Middle frontal gyrus (tissue), 1 donor: Measurements from ENCODE around the gene ASTN2.
"Not testable (repeated sequence)": the region's sequence is repeated elsewhere in the genome, so short reads cannot be mapped to it uniquely, and the experiment has no call there.

Source experiments
- DNase-seq: peaks from one replicate; pipeline ENCODE4 v3.0.0-alpha.2; 2015; ENCODE audit warnings: low spot score; ENCODE audit errors: extremely low spot score

The ASTN2 gene

DNA sequence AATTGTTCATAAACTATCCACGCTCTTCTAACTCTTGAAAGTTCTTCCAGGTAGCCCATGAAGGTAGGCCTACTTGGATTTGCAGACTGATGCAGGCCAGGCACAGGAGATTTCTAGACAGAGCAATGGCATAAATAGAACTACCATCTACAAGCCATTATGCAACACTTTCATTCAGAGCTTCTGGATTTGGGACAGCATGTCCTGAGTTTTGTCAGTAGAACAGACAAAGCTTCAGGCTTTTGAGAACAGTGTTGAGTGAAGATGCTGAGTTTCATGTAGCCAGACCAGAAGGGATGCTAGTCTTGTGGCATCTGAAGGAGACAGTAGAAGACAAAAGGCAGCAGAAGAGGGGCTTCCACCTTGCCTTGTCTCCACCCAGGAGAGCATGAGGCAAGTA is 531.2 kb downstream of the ASTN2 start:
- no peak for DNase-seq

DNA sequence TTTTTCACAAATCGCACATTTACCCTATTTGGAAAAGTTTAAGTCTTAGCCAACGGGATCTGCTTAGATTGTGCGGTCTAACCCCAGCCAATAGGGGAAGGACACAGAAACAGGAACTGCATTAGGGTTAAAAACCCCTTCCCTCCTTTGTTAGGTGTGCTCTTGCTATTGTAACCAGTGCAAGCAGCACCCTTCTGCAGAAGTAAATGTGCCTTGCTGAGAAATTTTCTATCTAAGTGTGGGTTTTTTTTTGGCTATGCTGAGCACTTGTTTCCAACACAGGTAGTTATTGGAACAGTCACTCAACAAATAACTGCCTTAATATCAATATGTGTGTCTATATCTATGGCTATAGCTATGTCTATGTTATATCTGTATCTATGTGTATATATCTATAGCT is 537.8 kb downstream of the ASTN2 start:
- no peak for DNase-seq

DNA sequence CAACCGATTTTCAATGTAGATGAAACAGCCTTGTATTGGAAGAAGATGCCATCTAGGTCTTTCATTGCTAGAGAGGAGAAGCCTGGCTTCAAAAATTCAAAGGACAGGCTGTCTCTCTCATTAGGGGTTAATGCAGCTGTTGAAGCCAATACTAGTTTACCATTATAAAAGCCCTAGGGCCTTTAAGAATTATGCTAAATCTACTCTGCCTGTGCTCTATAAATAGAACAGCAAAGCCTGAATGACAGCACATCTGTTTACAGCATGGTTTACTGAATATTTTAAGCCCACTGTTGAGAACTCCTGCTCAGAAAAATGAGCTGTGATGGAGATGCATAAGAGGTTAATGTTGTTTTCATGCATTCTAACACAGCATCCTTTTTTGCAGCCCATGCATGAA is 539.3 kb downstream of the ASTN2 start:
- DNase-seq = no peak

DNA sequence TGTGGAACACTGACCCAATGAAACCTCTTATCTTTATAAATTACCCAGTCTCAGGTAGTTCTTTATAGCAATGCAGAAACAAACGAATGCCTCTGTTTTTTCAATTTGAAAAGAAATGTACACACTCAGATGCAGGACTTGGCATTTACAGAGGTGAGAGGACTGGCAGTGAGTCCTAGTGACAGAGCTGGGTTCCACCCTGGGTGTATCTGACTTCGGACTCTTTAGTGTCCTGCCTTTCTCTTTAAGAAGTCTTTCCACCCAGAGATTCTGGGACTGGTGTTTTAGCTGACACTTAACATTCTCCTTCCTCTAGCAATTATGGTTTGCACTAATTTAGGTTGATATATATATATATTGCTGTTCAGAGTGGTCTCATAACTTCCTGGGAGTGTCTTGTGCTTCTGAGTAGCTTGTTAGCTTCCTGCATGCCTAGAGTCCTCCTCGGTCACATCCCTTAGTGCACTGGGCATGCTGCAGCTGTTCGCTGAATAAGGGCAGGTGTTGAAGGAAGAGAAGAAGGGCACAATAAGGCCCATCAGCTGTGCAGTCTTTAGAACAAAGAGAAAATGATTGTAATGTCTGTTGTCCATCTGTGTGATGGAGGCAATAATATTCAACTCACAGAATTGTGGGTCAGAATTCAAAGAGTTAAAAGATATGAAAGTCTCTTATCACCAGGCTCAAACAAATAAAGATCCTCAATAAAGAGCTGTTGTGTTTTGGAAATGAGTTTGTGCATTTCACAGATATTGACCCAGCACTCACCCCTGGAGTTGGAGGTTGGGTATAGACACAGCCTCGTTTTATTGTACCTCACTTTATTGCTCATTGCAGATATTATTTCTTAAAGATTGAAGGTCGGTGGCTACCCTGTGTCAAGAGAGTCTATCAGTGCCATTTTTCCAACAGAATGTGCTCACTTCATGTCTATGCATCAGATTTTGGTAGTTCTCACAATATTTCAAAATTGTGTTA is 540.6 kb downstream of the ASTN2 start:
- DNase-seq = no peak

DNA sequence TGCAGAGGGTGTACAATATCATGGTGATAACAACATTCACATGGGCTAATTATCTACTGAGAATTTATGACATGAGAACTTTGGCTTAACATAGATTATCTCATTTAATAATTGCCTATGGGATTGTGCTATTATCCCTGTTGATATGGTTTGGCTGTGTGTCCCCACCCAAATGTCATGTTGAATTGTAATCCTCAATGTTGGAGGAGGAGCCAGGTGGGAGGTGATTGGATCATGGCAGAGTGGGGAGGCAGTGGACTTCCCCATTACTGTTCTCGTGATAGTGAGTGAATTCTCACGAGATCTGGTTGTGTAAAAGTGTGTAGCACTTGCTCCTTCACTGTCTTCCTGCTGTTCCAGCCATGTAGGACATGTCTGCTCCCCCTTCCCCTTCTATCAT is 541.4 kb downstream of the ASTN2 start:
- DNase-seq = no peak

DNA sequence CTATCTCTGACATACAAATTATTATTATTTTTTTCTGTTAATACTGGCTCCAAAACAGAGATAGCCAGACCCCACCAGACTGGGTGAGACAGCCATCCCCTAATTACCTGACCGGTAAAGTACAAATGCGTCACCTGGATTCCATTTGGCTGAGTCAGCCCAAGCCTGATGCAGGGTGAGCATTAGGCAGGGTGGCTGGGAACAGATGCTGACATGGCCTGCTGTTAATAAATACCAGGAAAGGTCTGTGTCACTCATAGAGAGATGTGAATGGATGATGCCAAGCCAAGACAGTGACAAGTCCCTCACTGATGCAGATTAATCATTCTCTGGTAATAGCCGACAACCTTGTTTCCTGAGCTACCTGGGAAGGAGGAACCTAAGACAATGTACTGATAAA is 544.3 kb downstream of the ASTN2 start:
- DNase-seq = no peak

DNA sequence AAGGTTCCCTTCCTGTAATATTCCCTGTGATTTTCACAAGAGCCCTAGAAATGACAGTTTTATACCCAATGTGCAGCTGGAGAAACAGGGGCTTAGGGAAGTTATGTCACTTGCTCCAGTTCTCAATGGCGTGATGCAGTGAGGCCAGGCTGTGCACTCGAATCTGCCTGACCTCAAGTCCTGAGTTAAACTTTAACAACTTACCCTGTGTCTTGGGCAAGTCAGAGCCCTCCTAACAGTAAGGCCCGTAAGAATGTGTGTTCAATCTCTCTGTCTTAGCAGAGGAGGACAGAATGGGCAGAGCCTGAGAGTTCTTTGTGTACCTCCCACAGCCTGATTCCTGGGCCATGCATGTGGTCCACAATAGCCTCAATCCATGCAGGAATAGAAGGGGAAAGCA is 546.7 kb downstream of the ASTN2 start:
- DNase-seq = no peak

DNA sequence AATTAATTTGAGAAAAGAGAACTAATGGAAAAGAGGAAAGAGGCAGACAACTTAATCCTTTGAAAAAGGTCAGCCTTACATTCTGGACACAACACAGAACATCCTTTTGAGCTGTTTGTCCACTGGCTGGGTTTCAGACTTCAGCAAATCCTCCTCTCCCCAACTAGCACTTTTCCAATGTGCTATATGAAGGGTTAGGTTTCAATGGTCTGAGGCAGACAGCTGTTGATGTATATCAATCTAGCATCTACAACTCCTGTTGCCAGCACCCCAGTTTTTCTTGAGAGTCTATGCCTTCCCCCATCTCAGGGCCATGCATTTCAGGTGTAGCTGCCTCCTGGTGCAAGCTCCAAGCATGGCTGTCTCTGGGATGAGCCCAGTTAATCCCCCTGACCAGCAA is 553.5 kb downstream of the ASTN2 start:
- no peak for DNase-seq

DNA sequence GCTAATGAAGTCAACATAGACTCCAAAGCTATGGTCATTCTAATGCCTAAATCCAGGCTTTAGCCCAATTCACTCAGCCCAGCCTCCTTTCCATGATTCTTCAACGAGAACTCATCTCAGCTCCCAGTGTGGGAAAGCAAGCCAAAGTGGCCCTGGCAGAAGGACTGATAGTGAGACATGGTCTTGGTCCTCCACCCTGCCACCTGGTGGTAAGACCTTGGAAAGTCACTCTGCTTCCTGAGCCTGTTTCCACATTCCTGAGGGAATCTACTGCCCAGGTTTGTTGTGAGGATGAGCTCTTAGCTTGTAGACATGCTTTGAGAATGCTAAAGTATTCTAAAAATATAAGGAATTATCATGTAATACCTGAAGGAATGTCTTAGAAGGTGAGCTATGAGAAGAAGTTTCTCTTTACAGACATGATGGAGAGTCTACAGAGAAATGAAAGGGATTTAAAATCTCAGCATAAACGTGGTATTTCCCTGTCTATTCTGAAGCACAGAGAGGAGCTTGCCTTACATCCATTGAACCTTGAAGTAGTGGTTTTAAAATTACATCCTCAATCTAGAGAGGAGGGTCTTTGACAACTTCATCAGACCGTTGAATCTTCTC is 554.2 kb downstream of the ASTN2 start:
- peak; percentile 20 for DNase-seq

DNA sequence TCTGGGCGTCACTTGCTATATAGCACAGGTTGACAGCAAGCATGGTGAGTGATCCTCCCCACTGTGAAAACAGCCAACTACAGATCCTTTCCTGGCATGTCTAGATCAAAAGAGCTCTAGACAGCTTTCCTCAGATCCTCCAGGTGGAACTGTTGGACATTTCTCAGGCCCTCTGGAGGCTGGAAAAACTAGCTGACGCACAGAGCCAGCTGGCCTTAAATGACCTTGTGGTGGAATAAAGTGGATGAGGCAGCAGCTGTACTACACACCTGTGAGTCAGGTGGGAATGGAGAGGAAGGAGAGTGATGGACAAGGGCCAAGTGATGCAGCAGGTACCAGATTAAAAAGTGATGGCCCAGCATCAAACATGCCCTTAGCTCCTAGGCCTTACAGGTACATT is 555.1 kb downstream of the ASTN2 start:
- DNase-seq = no peak

DNA sequence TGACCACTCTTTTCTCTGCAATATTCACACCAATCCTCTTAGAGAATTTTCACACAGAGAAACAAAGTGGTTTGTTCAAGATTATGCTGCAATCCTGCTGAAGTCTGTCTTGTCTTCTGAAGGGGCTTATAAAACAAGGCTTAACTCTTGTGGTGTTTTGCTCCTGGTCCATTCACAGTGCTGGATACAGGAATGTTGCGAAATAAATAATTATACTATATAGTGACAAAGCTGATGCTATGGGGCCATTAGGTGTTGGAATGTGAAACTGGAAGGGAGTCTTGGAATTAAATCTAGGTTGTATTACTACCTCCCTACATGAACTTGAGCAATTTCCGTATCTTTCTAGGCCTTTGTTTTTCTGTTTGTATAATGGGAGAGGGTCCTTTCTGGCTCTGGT is 557.5 kb downstream of the ASTN2 start:
- DNase-seq = no peak

DNA sequence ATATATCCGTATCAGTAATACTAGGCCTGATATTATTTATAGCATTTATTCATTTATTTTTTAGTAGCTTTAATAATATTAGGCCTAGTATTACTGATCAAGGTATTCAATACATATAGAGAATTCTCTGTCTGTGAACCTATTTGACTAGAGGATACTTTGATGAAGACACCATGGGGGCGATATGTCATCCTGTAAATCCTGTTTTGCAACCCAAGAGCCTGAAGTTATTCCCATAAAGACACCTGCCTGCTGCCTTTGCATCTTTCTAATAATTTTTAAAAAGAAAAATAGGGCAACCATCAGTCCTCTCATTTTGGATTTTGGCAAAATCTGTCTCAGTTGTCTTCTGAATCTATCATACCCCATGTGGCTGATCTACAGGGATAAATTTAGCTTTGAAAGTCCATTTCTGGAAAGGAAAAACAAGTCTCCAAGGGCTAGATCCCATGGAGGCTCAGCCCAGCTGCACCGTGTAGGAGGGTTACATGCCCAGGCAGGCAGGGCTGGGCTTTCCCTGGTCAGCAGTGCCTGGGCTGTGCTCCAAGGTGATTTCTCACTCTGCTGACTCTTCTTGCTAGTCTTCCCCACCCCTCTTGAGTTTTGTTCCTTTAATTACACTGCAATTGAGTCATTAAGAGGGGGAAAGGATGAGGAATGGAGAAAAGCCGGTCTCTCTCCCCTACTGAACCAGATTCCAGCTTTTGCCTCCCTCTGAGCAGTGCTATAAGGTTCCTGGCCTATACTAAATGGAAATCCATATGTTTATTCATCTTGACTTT is 558.8 kb downstream of the ASTN2 start:
- DNase-seq = no peak

DNA sequence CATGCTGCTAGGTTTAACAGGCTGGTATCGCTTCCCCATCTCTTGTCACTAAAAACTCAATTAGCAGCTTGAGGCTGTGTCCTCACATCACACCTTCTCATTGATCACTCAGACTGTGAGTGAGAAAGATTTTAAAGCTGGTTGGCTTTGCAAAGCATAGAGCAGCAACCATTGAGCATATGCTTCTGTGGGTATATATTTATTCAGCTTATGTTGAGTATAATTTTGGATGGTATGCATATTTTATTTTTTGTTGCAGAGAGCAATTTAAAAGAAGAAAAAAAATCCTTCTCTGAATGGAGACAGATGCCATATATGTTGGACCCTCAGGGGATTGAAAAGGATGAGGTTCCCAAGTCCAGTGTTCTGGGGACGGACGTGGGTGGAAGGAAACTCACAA is 565.1 kb downstream of the ASTN2 start:
- DNase-seq = peak; percentile 9

DNA sequence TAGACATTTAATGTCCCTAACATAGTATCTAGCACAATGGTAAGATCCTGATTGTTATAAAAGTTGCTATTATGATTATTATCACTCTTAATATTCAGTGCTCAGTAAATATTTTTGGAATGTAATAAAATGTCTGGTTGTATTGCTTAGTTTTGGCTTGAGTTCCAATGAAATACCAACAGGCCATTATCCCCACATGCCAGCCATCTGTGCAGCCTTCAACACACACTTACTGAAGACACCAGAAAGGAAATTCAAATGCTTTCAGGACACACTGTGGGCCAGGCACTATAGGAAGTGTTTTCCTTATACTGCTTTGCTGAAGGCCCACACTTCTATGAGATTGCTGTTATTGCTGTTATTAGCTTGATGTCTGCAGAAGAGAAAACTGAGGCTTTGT is 570.2 kb downstream of the ASTN2 start:
- DNase-seq = no peak

DNA sequence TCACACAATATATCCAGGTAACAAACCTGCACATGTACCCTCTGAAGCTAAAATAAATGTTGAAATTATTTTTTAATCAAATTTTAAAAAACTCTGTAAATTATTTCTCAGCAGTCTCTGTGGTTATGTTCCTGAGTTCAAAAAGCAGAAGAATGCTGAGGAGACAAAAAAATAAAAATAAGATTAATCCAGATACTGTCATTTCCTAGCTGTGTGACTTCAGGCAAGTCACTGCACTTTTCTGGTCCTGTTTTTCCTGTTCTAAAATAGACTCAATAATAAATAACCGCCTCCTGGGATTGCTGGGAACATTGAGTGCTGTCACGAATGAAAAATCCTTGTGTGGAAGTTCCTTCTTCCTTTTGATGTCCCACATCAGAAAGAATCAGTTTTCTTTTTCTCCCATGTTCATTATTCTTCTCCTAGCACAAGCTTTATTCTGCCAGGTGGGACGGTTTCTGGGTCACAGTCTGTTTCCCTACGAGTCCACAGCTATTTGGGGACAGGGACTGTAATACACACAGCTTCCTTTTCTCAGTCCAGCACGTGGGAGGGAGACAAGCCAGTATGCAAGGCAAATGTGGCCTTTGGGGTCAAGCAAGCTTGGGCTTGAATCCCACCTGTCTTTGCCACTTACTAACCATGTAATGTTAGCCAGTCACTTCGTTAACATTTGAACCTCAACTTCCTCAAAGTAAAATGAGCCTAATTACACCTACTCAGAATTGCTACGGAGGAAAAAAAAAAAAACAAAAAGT is 570.8 kb downstream of the ASTN2 start:
- DNase-seq = no peak

DNA sequence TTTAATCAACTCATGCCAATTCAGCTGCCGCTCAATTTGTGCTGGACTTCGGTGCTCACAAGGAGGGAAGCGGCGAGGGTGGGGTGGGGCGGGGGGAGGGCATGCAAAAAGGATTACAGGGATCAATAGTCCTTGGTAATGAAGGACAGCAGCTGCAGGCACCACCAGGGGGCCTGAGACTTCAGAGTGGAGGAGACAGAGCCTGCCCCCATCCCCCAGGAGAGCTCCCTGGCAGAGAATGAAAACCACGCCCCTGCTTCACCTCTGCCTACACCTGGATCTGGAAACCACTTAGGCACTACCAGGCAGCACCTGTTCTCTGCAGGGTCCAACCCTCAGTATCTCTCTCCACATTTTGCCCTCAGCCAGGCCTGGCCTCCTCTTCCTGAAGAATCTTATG is 572.2 kb downstream of the ASTN2 start:
- no peak for DNase-seq

DNA sequence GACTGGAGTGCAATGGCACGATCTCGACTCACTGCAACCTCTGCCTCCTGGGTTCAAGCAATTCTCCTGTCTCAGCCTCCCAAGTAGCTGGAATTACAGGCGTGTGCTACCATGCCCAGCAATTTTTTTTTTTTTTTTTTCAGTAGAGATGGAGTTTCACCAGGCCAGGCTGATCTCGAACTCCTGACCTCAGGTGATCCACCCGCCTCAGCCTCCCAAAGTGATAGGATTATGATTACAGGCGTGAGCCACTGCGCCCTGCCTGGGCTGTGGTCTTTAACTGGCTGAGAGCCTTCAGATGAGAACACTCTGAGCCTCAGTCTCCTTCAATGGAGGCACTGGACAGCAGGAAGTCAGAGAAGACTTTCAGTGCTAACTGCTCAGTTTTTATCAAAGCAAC is 576.4 kb downstream of the ASTN2 start:
- not testable (repeated sequence) for DNase-seq

DNA sequence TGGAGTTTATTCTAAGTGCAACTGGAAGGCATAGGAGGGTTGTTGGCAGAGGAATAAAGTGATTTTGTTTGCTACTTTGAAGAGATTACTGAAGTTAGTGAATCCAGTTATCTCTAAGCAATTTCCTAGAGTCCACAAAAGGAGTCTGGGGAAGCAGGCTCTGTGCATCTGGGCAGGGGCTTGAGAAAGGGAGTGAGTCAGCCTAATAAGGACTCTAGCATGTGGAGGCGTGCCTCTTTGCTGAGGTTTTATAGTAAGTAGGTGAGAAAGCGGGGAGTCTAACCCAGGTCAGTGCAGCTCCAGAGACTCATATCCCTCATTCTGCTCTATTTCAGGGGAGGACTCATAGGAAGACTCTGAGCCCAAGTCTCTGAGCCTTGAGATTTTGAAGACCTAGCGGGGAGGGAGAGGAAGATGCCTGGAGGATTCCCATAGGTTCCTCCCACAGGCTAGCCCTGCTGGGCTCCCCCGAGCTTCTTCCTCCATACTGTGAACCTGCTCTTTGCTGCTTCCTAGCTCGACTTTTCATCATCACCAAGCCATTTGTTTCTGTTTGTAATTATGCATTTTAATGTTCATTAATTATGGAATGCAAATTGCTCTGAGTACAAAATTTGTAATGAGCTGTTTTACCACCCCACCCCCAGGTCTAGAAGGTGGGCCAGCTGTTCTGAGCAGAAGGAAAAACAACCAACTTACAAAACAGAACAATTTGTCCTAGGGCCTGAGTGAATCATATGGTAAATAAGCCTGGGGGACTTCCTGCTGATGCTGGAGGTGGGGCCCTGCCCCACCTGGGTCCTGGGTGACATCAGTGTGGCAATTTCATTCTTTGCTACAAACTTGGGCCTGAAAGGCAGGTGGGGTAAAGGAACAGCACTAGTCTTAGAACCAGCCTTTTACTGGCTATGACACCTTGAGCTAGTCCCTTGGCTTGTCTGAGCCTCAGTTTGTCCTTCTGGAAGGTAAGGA is 577.6 kb downstream of the ASTN2 start:
- no peak for DNase-seq

DNA sequence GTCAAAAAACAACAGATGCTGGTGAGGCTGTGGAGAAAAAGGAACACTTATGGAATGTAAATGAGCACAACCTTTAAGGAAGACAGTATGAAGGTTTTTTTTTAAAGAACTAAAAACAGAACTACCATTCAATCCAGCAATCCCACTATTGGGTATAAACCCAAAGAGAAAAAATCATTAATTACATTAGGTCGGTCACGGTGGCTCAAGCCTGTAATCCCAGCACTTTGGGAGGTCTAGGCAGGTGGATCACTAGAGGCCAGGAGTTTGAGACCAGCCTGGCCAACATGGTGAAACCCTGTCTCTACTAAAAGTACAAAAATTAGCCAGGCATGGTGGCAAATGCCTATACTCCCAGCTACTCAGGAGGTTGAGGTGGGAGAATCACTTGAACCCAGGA is 584.5 kb downstream of the ASTN2 start:
- DNase-seq = not testable (repeated sequence)

DNA sequence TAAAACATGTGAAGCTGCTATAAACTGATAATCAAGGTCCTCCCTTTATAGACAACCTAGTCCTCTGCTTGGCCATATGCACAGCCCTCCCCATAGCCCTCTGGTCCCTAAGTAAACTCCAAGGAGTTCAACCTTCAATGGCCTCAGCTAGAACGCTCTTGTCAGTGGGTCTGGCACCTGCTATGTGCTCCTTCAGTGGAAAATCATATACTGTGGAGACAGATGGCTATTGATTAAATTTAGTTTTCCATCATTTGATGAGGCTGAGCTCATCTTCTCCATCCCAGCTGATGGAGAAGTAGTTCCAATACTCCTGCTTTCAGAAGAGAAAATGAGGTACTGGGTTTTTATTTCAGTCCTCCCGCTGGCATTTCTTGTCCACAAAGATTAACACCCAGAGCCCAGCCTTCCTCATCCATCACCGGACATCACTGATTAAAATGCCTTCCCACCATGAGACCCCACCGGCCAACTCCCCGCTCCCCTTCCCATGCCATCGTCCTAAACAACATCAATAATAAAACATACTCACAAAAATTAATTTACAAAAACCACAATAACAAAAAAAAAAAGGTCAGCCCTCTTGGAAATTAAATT is 593.1 kb downstream of the ASTN2 start:
- no peak for DNase-seq
